ENCODE measurements around the gene GRAP2. TPM values are rescaled to one million over a fixed set of nuclear protein-coding genes. Genes with fewer than 3 reads are reported as not detected.

GRAP2 gene
- total and polyA plus RNA-seq, 10 of the 15 experiments (the other 5 are each of a cell fraction or from before 2014, with no cell fraction given), result 3.3 to 79.1 (median 59.6) TPM

- Histone ChIP-seq H3K9ac (ENCODE audit: control insufficient read depth, insufficient read depth, low read length) (no peak overlapping the region), H2AFZ (ENCODE audit: control insufficient read depth, low read depth, low read length) (no peak overlapping the region), H3K27ac (ENCODE audit: control insufficient read depth, insufficient read depth) (no peak overlapping the region), H3K9me3 (replicated peaks; ENCODE audit: control insufficient read depth, insufficient read depth, low read length) (no peaks in the 10 kb centered on the region), H3K36me3 (ENCODE audit: control insufficient read depth in 2 of 2, insufficient read depth in 2 of 2, low read length in 1 of 2) (peaks cover 18 to 21% of the 10 kb centered on the region in 2 experiments), H3K4me3 (no peak overlapping the region), H3K27me3 (replicated peaks in 1 of 2; ENCODE audit: control insufficient read depth in 2 of 2, insufficient read depth in 2 of 2, low read length in 1 of 2) (no peaks in the 10 kb centered on the region), H4K20me1 (ENCODE audit: control insufficient read depth, insufficient read depth) (peaks cover 12% of the 10 kb centered on the region; the same call in 1 of the 2 replicates), H3K79me2 (ENCODE audit: control insufficient read depth, insufficient read depth, low read length) (peaks cover 48% of the 10 kb centered on the region), H3K4me1 (ENCODE audit: control insufficient read depth, insufficient read depth, low read length) (peaks cover 24% of the 10 kb centered on the region), H3K4me2 (ENCODE audit: control insufficient read depth, insufficient read depth) (no peak overlapping the region)
- DNase-seq (ENCODE audit: low read depth, low spot score) (no peak), FAIRE-seq (no peak), ATAC-seq (no peak)
- in situ Hi-C loops (cut with MboI) (loop anchor here (5.0 kb wide), 1 partner anchor 402 kb away; no protein-coding TSS in a partner anchor), intact Hi-C loops (cut with micrococcal nuclease; ENCODE audit: unreplicated experiment) (no loop called here)
- SMC1A ChIA-PET (ENCODE audit: uncharacterized antibody, unreplicated experiment), result interaction anchor here (0.9 to 3.3 kb wide), 5 partner anchors 7 to 80 kb away, joined by 3 to 32 read pairs (median 13); no protein-coding TSS in a partner anchor
- RAD21 ChIA-PET (ENCODE audit: unreplicated experiment), result interaction anchor here (0.6 kb wide), 1 partner anchor 45 kb away, joined by 3 read pairs; no protein-coding TSS in a partner anchor
- TF ChIP-seq CBFB (IDR thresholded peaks at IDR 0.05; ENCODE audit: low read depth), result no peak
- TF ChIP-seq, protein P1, sequence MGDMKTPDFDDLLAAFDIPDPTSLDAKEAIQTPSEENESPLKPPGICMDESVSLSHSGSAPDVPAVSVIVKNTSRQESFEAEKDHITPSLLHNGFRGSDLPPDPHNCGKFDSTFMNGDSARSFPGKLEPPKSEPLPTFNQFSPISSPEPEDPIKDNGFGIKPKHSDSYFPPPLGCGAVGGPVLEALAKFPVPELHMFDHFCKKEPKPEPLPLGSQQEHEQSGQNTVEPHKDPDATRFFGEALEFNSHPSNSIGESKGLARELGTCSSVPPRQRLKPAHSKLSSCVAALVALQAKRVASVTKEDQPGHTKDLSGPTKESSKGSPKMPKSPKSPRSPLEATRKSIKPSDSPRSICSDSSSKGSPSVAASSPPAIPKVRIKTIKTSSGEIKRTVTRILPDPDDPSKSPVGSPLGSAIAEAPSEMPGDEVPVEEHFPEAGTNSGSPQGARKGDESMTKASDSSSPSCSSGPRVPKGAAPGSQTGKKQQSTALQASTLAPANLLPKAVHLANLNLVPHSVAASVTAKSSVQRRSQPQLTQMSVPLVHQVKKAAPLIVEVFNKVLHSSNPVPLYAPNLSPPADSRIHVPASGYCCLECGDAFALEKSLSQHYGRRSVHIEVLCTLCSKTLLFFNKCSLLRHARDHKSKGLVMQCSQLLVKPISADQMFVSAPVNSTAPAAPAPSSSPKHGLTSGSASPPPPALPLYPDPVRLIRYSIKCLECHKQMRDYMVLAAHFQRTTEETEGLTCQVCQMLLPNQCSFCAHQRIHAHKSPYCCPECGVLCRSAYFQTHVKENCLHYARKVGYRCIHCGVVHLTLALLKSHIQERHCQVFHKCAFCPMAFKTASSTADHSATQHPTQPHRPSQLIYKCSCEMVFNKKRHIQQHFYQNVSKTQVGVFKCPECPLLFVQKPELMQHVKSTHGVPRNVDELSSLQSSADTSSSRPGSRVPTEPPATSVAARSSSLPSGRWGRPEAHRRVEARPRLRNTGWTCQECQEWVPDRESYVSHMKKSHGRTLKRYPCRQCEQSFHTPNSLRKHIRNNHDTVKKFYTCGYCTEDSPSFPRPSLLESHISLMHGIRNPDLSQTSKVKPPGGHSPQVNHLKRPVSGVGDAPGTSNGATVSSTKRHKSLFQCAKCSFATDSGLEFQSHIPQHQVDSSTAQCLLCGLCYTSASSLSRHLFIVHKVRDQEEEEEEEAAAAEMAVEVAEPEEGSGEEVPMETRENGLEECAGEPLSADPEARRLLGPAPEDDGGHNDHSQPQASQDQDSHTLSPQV (IDR thresholded peaks at IDR 0.05), result no peak
- no peak for TF ChIP-seq SREBF1 (IDR thresholded peaks at IDR 0.05; ENCODE audit: low read length)
- no peak for TF ChIP-seq CREB1 (IDR thresholded peaks at IDR 0.05; ENCODE audit: low read depth)
- TF ChIP-seq, protein P2, sequence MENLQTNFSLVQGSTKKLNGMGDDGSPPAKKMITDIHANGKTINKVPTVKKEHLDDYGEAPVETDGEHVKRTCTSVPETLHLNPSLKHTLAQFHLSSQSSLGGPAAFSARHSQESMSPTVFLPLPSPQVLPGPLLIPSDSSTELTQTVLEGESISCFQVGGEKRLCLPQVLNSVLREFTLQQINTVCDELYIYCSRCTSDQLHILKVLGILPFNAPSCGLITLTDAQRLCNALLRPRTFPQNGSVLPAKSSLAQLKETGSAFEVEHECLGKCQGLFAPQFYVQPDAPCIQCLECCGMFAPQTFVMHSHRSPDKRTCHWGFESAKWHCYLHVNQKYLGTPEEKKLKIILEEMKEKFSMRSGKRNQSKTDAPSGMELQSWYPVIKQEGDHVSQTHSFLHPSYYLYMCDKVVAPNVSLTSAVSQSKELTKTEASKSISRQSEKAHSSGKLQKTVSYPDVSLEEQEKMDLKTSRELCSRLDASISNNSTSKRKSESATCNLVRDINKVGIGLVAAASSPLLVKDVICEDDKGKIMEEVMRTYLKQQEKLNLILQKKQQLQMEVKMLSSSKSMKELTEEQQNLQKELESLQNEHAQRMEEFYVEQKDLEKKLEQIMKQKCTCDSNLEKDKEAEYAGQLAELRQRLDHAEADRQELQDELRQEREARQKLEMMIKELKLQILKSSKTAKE (IDR thresholded peaks at IDR 0.05; ENCODE audit: low read depth, poor library complexity, severe bottlenecking), result no peak
- no peak for TF ChIP-seq SRF (IDR thresholded peaks at IDR 0.05; ENCODE audit: low read depth in 2 of 2, low read length in 2 of 2)
- TF ChIP-seq FOXK2 (IDR thresholded peaks at IDR 0.05), result no peak
- no peak for TF ChIP-seq NR2F1 (conservative IDR thresholded peaks at IDR 0.05)
- no peak for TF ChIP-seq ZZZ3 (IDR thresholded peaks at IDR 0.05; ENCODE audit: control insufficient read depth, insufficient read length, low read depth)
- 93% methylated on average over 11 of the region's 11 CpGs for WGBS (ENCODE audit: insufficient coverage, insufficient replicate concordance, low lambda C conversion rate, missing lambda C conversion rate)
- CTCF ChIA-PET, result interaction anchor here (0.9 to 2.9 kb wide), 3 partner anchors 11 to 80 kb away, joined by 7 to 37 read pairs (median 10); no protein-coding TSS in a partner anchor
- POLR2A ChIA-PET, result interaction anchor here (0.8 kb wide), 1 partner anchor 17 kb away, joined by 3 read pairs; no protein-coding TSS in a partner anchor
- BruUV-seq (replicated peaks), result no TSS peak
Observed at GRCh38 chr22:39943953-39944872, 43.3 kb downstream of the GRAP2 start.
